Mucosa of rectum (tissue), 2 donors: ENCODE results near the gene ZDBF2.
A peak's percentile ranks its signal among the peaks of the same experiment; 100 is the strongest.

Source experiments
- H3K27ac ChIP-seq, 2 donors: one replicate each; pipeline ENCODE4 v1.7.0; 2013; ENCODE audit warnings: inconsistent platforms in 2 of 2, low read depth in 2 of 2, low read length in 2 of 2
- H3K27me3 ChIP-seq, 2 donors: one replicate each; pipeline ENCODE4 v1.7.0; 2013; ENCODE audit warnings: low read length in 2 of 2; ENCODE audit not compliant: control insufficient read depth in 2 of 2, insufficient read depth in 2 of 2
- H3K36me3 ChIP-seq, 2 donors: one replicate each; pipeline ENCODE4 v1.7.0; 2013; ENCODE audit warnings: low read length in 2 of 2; ENCODE audit not compliant: control insufficient read depth in 2 of 2, insufficient read depth in 2 of 2
- H3K4me1 ChIP-seq, 2 donors: one replicate each; pipeline ENCODE4 v1.7.0; 2013; ENCODE audit warnings: low read length in 2 of 2, mild to moderate bottlenecking in 1 of 2; ENCODE audit not compliant: control insufficient read depth in 2 of 2, insufficient read depth in 2 of 2
- H3K4me3 ChIP-seq, 2 donors: one replicate each; pipeline ENCODE4 v1.7.0; 2013; ENCODE audit warnings: low read length in 2 of 2
- H3K9ac ChIP-seq, 2 donors: one replicate each; pipeline ENCODE4 v1.7.0; 2013; ENCODE audit warnings: low read length in 2 of 2, low read depth in 1 of 2, mild to moderate bottlenecking in 1 of 2
- H3K9me3 ChIP-seq, 2 donors: one replicate each; pipeline ENCODE4 v1.7.0; 2013; ENCODE audit warnings: low read length in 2 of 2; ENCODE audit not compliant: control insufficient read depth in 2 of 2
- donor health status: healthy.
- donor health status: Normal muscosa, but diverticular disease.

ZDBF2 gene

GRCh38 chr2:206259376-206260187, 14.9 kb upstream of the ZDBF2 start:
- no peaks in the 10 kb centered on the region for H3K4me1 ChIP-seq
- no peak overlapping the region for H3K9ac ChIP-seq
- no peaks in the 10 kb centered on the region for H3K36me3 ChIP-seq
- H3K4me3 ChIP-seq: no peak overlapping the region
- H3K27me3 ChIP-seq: peaks cover 31 to 34% of the 10 kb centered on the region in 2 donors
- no peaks in the 10 kb centered on the region for H3K9me3 ChIP-seq
- no peak overlapping the region for H3K27ac ChIP-seq

GRCh38 chr2:206260188-206261012, 14.1 kb upstream of the ZDBF2 start:
- Histone ChIP-seq H3K27me3 (peaks cover 36% of the 10 kb centered on the region in 2 donors), H3K9me3 (no peaks in the 10 kb centered on the region), H3K27ac (no peak overlapping the region), H3K9ac (no peak overlapping the region), H3K4me1 (no peaks in the 10 kb centered on the region), H3K4me3 (no peak overlapping the region), H3K36me3 (no peaks in the 10 kb centered on the region)

DNA sequence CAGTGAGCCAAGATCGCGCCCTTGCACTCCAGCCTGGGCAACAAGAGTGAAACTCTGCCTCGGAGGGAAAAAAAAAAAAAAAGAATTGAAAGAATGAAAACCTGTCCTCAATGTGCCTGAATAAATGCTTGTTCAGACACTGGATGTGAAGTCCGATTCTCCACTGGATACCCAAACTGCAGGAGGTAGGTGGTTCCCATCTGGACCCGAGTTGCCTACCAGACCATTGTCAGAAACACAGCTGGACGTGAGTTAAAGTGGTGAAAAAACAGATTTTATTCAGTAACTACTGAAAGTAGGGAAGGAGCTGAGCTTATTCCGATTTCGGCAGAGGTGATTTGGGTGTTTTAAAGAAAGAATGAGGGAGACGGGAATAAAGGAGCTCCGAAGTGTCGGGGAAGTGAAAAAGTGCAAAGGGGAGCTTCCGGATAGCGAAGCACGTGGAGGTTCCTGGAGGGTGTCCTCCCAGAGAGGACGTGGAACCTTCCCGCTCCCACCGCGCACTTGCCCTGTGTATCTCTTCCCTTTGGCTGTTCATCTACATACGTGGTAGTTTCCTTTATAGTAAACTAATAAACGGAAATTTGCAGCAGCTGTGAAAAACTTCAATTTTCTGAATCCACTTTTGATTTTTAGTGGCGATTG, 10.4 kb upstream of the ZDBF2 start:
- peaks cover 36 to 38% of the 10 kb centered on the region in 2 donors for H3K27me3 ChIP-seq
- no peak overlapping the region for H3K4me3 ChIP-seq
- H3K4me1 ChIP-seq: no peaks in the 10 kb centered on the region

DNA sequence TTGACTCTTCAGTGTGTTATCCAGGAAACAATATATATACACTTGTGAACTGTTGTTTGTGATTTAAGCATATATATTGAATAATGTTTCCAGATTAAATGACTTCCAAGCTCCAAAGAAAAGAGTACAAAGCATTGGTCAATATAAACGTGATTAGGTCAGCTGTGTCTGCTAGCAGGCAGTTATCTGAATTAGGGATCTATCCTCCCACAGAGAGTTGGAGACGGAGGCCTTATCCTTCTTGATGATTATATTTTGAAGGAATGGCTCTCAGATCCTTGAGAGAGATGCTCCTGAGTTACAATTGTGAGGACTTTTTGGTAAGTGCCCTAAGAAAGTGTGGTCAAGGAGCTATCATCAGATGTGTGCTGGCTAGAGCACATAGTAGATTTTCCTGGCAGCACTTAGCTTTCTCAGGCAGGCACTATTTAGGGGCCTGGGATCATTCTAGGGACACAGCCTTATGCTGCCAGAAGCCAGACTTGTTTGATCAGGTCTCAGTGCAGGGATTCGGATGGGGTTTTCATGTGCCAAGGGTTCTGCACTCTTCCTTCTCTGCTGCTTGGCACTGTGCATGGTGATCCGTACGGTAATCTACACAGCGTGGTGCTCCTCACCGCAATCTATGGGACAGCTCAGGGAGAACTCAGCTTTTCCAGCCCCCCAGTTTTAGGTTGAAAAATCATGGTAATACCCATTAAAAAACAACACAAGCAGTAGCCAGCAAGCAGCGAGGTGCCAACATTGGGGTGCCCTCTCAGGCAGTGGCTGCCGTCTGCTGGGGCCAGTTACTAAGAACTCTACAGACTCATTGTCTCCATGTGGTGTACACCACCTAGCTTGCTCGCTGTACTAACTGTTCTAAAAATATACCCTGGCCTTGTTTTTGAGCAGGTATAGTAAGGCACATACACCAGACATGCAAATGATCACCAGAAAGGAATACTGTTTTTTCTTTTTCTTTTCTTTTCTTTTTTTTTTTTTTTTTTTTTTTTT, 8.0 kb upstream of the ZDBF2 start:
- H3K27ac ChIP-seq: no peak overlapping the region
- no peak overlapping the region for H3K4me3 ChIP-seq
- H3K9me3 ChIP-seq: no peaks in the 10 kb centered on the region
- peaks cover 32 to 34% of the 10 kb centered on the region in 2 donors for H3K27me3 ChIP-seq
- no peaks in the 10 kb centered on the region for H3K4me1 ChIP-seq
- no peak overlapping the region for H3K9ac ChIP-seq
- no peaks in the 10 kb centered on the region for H3K36me3 ChIP-seq

More for the DNA sequence above, 10.4 kb upstream of the ZDBF2 start:
- no peak overlapping the region for H3K27ac ChIP-seq
- H3K36me3 ChIP-seq: no peaks in the 10 kb centered on the region
- H3K9ac ChIP-seq: no peak overlapping the region
- H3K9me3 ChIP-seq: no peaks in the 10 kb centered on the region

DNA sequence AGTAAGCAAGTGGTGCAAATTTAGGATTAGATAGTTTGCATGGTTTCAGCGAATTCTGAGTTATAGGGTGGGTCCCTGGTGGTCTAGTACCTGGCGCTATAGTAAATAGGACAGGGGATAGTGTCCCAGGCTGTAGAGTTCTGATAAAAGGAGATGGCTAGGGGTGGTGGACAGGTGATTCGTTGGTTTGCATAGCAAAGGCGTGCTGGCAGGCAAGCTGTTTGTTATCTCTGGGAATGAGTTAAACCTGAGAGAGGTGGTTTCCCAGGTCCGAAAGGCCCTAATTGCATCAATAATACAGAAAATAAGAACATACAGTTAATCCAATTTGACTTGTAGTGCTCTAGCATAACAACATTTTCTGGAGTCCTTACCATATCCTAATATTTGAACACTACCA, 6.9 kb upstream of the ZDBF2 start:
- Histone ChIP-seq H3K4me3 (no peak overlapping the region), H3K27ac (no peak overlapping the region), H3K4me1 (no peaks in the 10 kb centered on the region), H3K9ac (no peak overlapping the region), H3K9me3 (no peaks in the 10 kb centered on the region), H3K36me3 (no peaks in the 10 kb centered on the region), H3K27me3 (peaks cover 34 to 36% of the 10 kb centered on the region in 2 donors)

- Histone ChIP-seq H3K9me3 (no peaks in the 10 kb centered on the region), H3K36me3 (no peaks in the 10 kb centered on the region), H3K27me3 (peaks cover 24 to 28% of the 10 kb centered on the region in 2 donors), H3K9ac (no peak overlapping the region), H3K4me1 (peaks cover 3 to 4% of the 10 kb centered on the region in 2 donors), H3K27ac (no peak overlapping the region), H3K4me3 (no peak overlapping the region)
Measured at GRCh38 chr2:206271065-206271464, 3.4 kb upstream of the ZDBF2 start.

DNA sequence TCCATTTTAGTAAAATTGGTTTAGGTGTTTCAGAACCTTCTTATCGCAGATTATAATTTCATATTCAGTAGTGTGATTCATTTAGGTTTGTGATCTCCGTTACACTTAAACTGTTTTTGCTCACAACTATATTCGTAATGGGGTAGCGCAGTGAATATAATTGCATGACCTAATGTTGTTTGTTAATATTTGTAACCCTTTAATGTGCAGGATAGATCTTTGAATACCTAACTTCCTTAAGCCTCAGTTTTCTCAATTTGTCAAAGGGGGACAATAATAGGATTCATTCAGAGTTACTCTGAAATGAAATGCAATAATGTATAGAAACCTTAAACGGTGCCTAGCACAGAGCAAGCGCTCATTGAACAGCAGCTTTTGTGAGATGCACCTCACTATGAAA, 558 bp upstream of the ZDBF2 start:
- Histone ChIP-seq H3K9ac (no peak overlapping the region), H3K9me3 (no peaks in the 10 kb centered on the region), H3K27ac (no peak overlapping the region), H3K4me1 (peaks cover 3 to 4% of the 10 kb centered on the region in 2 donors), H3K27me3 (peaks cover 16 to 22% of the 10 kb centered on the region in 2 donors), H3K36me3 (no peaks in the 10 kb centered on the region), H3K4me3 (peak overlapping the region in 1 of 2 donors; percentile 62)

DNA sequence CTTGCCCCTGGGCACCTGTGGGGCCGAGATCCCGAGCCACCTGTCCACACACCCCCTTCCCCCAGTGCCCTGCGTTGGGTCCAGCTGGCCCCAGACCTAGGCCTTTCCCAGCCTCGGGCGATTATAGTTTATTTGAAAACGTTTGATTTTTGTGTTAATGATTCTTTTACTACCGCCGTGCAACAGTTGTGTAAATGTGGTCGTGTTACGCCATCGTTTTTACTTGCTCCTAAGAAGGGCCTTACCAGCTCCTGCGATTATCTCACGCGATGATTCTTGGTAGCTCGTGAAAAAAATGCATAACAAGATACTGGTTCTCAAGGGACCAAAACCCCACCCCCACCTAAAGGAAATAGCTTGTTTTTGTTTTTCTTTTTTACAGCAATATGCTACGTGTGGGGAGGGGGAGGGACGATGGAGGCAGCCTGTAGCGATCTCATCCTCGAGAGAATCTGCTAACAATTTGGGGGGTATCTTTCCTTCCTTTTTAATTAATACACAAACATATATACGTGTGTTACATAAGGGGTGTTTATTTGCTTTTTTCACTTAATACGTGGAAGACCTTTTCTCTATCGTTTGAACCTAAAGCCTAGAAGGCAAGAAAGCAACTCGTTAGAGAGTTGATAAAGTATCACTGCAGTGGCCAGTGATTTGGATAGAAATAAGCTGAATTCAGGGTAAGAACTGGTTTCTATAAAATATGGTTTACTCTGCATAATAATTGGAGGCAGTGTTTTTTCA, 1.0 kb downstream of the ZDBF2 start:
- H3K27me3 ChIP-seq: peaks cover 16 to 22% of the 10 kb centered on the region in 2 donors
- H3K9ac ChIP-seq: peak overlapping the region; percentile 38 to 70
- H3K36me3 ChIP-seq: no peaks in the 10 kb centered on the region
- no peak overlapping the region for H3K27ac ChIP-seq
- no peaks in the 10 kb centered on the region for H3K9me3 ChIP-seq
- H3K4me3 ChIP-seq: peak overlapping the region; percentile 76 to 77
- H3K4me1 ChIP-seq: peaks cover 3 to 4% of the 10 kb centered on the region in 2 donors
